Activated T-helper 1 cell treated with anti-CD3 and anti-CD28 coated beads, Interleukin-12 subunit alpha, Interleukin-12 subunit beta, Interleukin-2, Interleukin-4 antibody, amounts not matched to agents 30 ng/mL and 10 ng/mL and 1 ng/mL, durations not matched to agents 14 hours and 24 hours and 36 hours (primary cell): ENCODE measurements around the gene HES1. TPM values are rescaled to one million over a fixed set of nuclear protein-coding genes. Genes with fewer than 3 reads are reported as not detected.

ENCODE experiments used
- DNase-seq: peaks from one replicate; pipeline ENCODE4 v3.0.0; 2021; ENCODE audit warnings: low spot score
- H3K27ac Mint-ChIP-seq: one replicate; pipeline ENCODE4 v1.8.0; 2021; ENCODE audit warnings: mild to moderate bottlenecking, mixed read lengths
- H3K27me3 Mint-ChIP-seq: one replicate; pipeline ENCODE4 v1.8.0; 2022; ENCODE audit warnings: mild to moderate bottlenecking, moderate library complexity, mixed read lengths; ENCODE audit not compliant: insufficient read depth
- H3K36me3 Mint-ChIP-seq: one replicate; pipeline ENCODE4 v1.8.0; 2021; ENCODE audit warnings: low read depth, mixed read lengths
- H3K4me1 Mint-ChIP-seq: one replicate; pipeline ENCODE4 v1.8.0; 2021; ENCODE audit warnings: low read depth, mixed read lengths
- H3K4me3 Mint-ChIP-seq: one replicate; pipeline ENCODE4 v1.8.0; 2021; ENCODE audit warnings: mild to moderate bottlenecking, moderate library complexity, mixed read lengths
- H3K9me3 Mint-ChIP-seq: one replicate; pipeline ENCODE4 v1.8.0; 2021; ENCODE audit warnings: mixed read lengths
- intact Hi-C: fragments of 100-400 bp; cut with micrococcal nuclease; formaldehyde crosslinking; loops from one replicate; pipeline ENCODE4 v1.15.1; 2024
- total RNA-seq: library from RNA; stranded (reverse); gene quantifications from 2 replicates; pipeline ENCODE4 v1.2.3, GENCODE V29; 2022

The HES1 gene
- total RNA-seq, 1 donor from 2014 or later, result 2.6 TPM

DNA sequence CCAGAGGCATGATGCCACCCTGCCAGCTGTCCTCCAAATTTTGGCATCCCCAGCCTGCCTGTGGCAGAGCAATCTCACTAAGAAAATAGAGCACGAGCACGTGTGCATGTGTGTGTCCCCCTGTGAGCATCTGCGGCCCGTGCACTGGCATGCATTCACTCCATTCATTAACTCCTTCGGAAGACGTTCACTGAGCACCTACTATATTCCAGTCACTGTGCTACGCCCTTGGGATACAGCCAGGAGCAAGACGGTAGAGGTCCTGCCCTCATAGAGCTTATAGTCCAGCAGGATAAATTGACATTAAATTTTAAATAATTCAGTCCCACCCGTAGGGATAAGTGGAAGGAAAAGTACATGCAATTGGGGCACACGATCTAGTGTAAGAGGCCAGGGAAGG lies 40.0 kb upstream of the HES1 start:
- H3K9me3 Mint-ChIP-seq, result no peaks in the 10 kb centered on the region
- H3K27me3 Mint-ChIP-seq, result peaks cover 5% of the 10 kb centered on the region
- H3K36me3 Mint-ChIP-seq, result peaks cover 4% of the 10 kb centered on the region
- intact Hi-C loops, result no loop called here
- no peak overlapping the region for H3K4me3 Mint-ChIP-seq
- H3K4me1 Mint-ChIP-seq, result peaks cover 54% of the 10 kb centered on the region
- no peak for DNase-seq
- H3K27ac Mint-ChIP-seq, result peak overlapping the region; percentile 15

DNA sequence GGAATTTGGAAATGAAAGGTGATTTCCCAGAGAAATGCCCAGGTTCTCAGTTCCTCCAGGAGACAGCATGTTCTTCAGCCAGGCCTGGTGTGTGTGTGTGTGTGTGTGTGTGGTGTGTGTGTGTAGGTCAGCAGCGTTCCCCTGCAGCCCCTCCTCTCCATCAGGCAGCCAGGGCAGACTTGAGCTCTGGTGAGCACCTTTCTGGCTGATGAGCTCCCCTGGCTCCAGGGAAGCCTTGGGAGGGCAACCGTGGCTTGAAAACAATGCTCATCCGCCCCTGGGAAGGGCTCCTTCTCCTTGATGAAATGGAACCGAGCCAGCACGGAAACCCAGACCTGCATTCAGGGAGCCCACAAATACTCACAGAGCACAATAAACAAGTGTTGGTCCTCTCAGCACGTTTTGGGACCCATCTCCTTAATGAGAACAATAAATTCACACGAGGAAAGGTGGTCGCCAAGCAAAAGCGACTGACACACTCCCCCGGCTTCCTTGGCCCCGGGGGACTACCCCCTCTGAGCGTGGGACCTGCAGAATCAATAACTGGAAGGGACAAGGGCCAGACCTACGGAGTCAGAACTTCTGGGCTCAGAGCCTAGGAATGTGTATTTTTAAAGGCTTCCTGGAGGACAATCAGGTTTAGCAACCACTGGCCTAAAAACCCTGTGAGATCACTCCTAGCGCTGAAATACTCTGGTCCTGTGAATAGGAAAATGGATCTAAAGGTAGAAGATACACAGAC lies 38.6 kb upstream of the HES1 start:
- Mint-ChIP-seq H3K27me3 (peaks cover 5% of the 10 kb centered on the region), H3K27ac (no peak overlapping the region), H3K9me3 (no peaks in the 10 kb centered on the region), H3K4me1 (peaks cover 57% of the 10 kb centered on the region), H3K4me3 (no peak overlapping the region), H3K36me3 (peaks cover 4% of the 10 kb centered on the region)
- no peak for DNase-seq
- intact Hi-C loops, result no loop called here

DNA sequence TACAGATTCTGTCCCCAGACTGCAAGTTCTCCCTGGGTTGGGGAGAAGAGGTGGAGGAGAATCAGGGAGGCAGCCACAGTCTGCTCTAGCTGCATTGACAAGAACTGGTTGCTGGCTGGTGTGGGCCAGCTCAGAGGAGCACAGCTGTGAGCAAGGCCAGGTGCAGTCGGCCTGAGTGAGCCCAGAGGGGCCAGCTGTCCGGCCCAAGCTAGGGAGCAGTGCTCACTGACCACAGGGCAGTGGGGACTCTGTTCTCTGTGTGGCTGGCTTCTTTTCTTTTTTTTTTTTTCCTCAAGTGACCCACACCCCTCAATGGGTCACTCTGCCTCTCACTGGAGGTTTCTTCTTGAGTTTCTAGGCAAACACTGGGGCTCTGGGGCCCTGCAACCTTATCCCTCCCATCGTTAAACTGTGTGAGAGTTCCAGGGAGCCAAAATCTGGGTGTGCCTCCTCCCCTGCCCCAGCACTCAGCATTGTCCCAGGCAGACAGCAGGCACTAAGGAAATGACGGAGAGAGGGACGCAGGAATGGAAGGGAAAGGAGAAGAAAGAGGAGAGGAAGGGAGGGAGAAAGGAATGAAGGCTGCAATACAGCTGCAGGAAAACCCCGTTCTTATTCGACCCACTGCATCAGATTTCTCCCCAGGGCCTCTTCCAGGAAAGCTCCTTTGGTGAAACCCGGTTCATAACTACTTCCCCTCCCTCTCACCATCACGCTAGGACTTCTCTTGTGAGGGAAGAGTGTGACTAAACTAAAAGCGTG lies 37.7 kb upstream of the HES1 start:
- DNase-seq, result no peak
- H3K4me3 Mint-ChIP-seq, result peak overlapping the region; percentile 33
- intact Hi-C loops, result no loop called here
- no peak overlapping the region for H3K27ac Mint-ChIP-seq
- peaks cover 4% of the 10 kb centered on the region for H3K36me3 Mint-ChIP-seq
- peaks cover 66% of the 10 kb centered on the region for H3K4me1 Mint-ChIP-seq
- peaks cover 6% of the 10 kb centered on the region for H3K27me3 Mint-ChIP-seq
- no peaks in the 10 kb centered on the region for H3K9me3 Mint-ChIP-seq

GRCh38 chr3:194098843-194099183 lies 37.1 kb upstream of the HES1 start:
- Mint-ChIP-seq H3K4me1 (peaks cover 71% of the 10 kb centered on the region), H3K27me3 (peaks cover 8% of the 10 kb centered on the region), H3K4me3 (peak overlapping the region; percentile 33), H3K9me3 (no peaks in the 10 kb centered on the region), H3K36me3 (peaks cover 5% of the 10 kb centered on the region), H3K27ac (no peak overlapping the region)
- no peak for DNase-seq
- intact Hi-C loops, result no loop called here

DNA sequence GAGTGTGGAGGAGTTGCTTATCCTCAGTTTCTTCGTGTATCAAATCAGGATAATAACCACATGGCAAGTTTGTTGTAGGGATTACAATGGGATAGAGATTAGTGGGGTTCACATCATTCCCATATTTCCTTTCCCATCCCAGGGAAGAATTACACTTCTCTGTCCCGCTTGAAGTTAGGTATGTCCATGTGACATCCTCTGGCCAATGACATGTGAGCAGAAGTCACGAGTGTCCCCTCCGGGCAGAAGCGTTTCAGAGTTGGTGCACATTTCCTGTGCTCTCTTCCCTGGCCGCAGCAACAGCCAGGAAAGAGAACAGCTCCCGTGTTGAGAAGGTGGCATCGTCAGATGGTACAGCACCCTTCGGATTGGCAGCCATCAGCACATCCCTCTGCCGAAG lies 36.7 kb upstream of the HES1 start:
- Mint-ChIP-seq H3K9me3 (no peaks in the 10 kb centered on the region), H3K4me1 (peaks cover 74% of the 10 kb centered on the region), H3K27ac (no peak overlapping the region), H3K27me3 (peaks cover 9% of the 10 kb centered on the region), H3K36me3 (peaks cover 5% of the 10 kb centered on the region), H3K4me3 (peak overlapping the region; percentile 33)
- intact Hi-C loops, result no loop called here
- DNase-seq, result no peak

DNA sequence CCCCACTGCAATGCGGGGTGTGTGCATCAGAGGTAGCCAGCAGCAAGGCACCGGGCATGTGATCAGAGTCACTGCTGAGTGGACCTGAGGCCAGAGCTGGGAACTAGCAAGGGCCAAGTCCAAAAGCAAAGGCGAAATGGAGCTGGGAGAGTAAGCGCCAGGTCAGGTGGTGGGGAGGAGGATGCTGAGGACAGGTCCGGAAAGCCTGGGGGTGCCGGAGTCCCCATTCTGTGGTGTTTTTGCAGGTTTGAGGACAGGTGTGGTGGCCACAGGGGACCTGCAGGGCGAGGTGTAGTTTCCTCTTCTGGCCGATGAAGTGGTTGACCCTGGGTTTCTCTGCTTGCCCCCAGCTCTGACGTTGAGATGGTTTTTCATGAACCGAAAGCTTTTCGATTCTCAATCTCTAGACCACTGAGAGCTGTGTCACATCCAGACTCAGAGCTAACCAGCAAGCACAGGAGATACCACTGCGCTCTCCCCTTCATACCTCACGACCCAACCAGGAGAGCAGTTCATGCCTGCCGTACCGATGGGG lies 35.0 kb upstream of the HES1 start:
- Mint-ChIP-seq H3K9me3 (no peaks in the 10 kb centered on the region), H3K4me3 (no peak overlapping the region), H3K4me1 (peaks cover 65% of the 10 kb centered on the region), H3K27ac (no peak overlapping the region), H3K27me3 (peaks cover 14% of the 10 kb centered on the region), H3K36me3 (peaks cover 4% of the 10 kb centered on the region)
- intact Hi-C loops, result no loop called here
- DNase-seq, result no peak

DNA sequence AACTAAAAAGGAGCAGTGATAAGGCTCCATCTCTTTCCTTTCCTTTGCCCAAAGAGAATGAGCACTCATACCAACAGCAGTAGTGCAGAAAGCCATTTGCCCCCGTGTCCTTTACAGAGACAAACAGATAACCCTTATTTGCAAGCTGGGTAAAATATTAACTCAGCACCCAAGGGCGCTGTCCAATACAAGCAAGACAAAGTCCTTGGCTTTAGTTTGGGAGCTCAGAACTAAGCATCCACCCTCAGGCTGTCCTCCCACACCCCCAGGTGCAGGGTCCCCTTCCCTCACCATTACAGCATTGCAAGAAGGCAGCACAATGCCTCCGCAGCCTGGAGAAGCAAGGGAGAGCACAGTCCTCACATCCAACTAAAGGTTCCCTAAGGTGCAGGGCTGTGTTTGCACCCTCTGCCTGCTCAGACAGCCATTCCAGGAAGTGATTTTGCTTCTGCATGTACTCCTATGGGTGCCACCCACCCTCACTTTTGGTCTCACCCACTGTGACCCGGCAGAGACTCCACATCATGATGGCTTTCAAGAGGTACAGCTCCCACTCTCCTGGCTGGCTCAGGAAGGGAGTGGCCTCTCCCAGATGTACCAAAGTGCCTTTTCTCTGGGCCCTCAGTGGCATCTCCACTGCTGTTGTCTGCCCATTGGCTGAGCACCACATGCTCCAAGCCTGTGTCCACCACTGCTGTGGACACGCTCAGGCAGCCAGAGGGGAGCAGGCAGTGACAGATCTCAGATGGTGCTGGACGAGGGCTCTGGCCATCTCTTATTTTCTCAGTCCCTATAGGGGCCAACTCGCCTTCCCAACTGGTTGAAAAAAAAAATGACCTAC lies 34.1 kb upstream of the HES1 start:
- Mint-ChIP-seq H3K9me3 (no peaks in the 10 kb centered on the region), H3K4me3 (no peak overlapping the region)
- intact Hi-C loops, result no loop called here

DNA sequence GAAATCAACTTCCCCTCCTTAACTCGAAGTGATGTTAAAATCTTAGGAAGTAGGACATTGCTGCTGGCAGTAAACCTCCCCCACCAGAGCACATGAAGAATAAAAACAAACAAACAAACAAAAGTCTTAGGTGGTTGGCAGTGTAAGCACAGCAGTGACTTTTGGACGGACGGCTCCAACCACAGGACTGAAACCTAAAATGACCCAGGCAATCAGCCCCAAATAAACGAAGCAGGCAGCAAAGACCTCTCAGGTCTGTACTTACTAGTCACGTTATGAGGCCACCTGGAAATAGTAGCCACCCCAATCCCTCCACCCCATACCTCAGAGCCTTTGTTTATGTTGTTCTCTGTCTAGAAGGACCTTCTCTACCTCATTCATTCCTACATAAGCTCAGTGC lies 33.5 kb upstream of the HES1 start:
- no peak overlapping the region for H3K4me3 Mint-ChIP-seq
- intact Hi-C loops, result no loop called here

More for the DNA sequence above, 34.1 kb upstream of the HES1 start:
- no peak for DNase-seq
- Mint-ChIP-seq H3K27ac (no peak overlapping the region), H3K4me1 (peaks cover 60% of the 10 kb centered on the region), H3K36me3 (peaks cover 2% of the 10 kb centered on the region), H3K27me3 (peaks cover 23% of the 10 kb centered on the region)

DNA sequence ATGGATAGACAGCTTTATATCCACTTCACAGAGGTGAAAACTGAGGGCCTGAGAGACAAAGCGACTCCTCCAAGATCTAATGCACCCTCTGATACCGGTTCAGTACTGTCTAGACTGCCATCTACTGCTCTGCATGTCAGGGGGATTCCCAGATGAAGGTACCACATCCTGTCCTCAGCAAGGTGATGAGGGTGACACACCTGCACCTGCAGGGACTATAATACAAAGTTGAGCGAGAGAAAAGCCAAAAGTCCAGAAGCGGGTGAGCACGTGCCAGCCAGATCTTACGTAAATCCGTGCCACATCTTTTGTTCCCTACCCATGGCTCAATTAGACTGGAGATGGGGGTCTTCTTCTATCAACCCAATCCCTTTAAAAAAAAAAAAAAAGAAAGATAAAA lies 32.4 kb upstream of the HES1 start:
- peak; percentile 20 for DNase-seq
- peaks cover 2% of the 10 kb centered on the region for H3K36me3 Mint-ChIP-seq
- H3K27ac Mint-ChIP-seq, result peak overlapping the region; percentile 61
- H3K4me1 Mint-ChIP-seq, result peaks cover 45% of the 10 kb centered on the region
- peaks cover 32% of the 10 kb centered on the region for H3K27me3 Mint-ChIP-seq
- intact Hi-C loops, result no loop called here
- no peaks in the 10 kb centered on the region for H3K9me3 Mint-ChIP-seq
- no peak overlapping the region for H3K4me3 Mint-ChIP-seq

More for the DNA sequence above, 33.5 kb upstream of the HES1 start:
- DNase-seq, result no peak
- no peaks in the 10 kb centered on the region for H3K9me3 Mint-ChIP-seq
- no peak overlapping the region for H3K27ac Mint-ChIP-seq
- peaks cover 56% of the 10 kb centered on the region for H3K4me1 Mint-ChIP-seq
- peaks cover 26% of the 10 kb centered on the region for H3K27me3 Mint-ChIP-seq
- H3K36me3 Mint-ChIP-seq, result peaks cover 2% of the 10 kb centered on the region

- H3K4me1 Mint-ChIP-seq, result peaks cover 39% of the 10 kb centered on the region
- no peak for DNase-seq
- peaks cover 37% of the 10 kb centered on the region for H3K27me3 Mint-ChIP-seq
- no peaks in the 10 kb centered on the region for H3K9me3 Mint-ChIP-seq
- intact Hi-C loops, result no loop called here
- H3K4me3 Mint-ChIP-seq, result no peak overlapping the region
- peaks cover 2% of the 10 kb centered on the region for H3K36me3 Mint-ChIP-seq
- H3K27ac Mint-ChIP-seq, result no peak overlapping the region
Measured at GRCh38 chr3:194103983-194104751, 31.8 kb upstream of the HES1 start.

DNA sequence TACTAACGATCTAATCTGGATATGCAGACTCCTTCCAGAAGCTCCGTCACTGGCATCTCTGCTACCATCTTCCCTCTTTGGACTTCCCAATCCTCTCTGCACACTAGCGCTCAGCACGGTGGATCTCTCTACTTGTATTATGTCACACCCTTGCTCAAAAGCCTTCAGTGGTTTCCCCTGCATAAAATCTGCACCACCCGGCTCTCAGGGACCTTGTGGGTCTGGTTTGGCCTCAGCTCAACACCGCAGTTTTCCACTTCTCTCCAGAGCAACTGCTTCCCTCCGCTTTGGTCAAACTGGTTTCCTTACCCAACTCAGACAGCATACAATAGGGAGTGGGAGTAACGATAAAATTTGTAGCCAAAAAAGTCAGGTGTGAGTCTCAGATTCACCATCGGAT lies 30.7 kb upstream of the HES1 start:
- H3K9me3 Mint-ChIP-seq, result no peaks in the 10 kb centered on the region
- peaks cover 2% of the 10 kb centered on the region for H3K36me3 Mint-ChIP-seq
- DNase-seq, result no peak
- intact Hi-C loops, result no loop called here
- H3K4me1 Mint-ChIP-seq, result peaks cover 29% of the 10 kb centered on the region
- H3K4me3 Mint-ChIP-seq, result no peak overlapping the region
- H3K27me3 Mint-ChIP-seq, result peaks cover 41% of the 10 kb centered on the region
- H3K27ac Mint-ChIP-seq, result no peak overlapping the region

DNA sequence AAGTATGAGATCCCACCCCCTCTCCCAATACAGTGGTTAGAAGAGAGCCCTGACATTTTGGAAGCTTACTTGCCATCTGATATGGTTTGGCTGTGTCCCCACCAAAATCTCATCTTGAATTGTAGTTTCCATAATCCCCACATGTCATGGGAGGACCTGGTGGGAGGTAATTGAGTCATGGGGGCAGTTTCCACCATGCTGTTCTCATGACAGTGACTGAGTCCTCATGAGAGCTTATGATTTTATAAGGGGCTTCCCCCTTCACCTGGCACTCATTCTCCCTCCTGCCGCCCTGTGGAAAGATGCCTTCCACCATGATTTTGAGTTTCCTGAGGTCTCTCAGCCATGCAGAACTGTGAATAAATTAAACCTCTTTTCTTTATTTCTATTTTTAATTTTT lies 28.8 kb upstream of the HES1 start:
- DNase-seq, result no peak
- Mint-ChIP-seq H3K4me1 (peaks cover 22% of the 10 kb centered on the region), H3K36me3 (peaks cover 2% of the 10 kb centered on the region), H3K4me3 (no peak overlapping the region), H3K27ac (no peak overlapping the region), H3K9me3 (no peaks in the 10 kb centered on the region), H3K27me3 (peaks cover 38% of the 10 kb centered on the region)
- intact Hi-C loops, result no loop called here
